AG09309 (cell line): ENCODE measurements around the gene FAM168A.
"Not testable (repeated sequence)": the region's sequence is repeated elsewhere in the genome, so short reads cannot be mapped to it uniquely, and the experiment has no call there.

Experiments used
- DNase-seq: peaks from one replicate; pipeline ENCODE4 v3.0.0-alpha.2; 2010; ENCODE audit warnings: low read depth
- H3K4me3 ChIP-seq: 2 replicates; pipeline ENCODE4 v1.5.1; 2011; ENCODE audit warnings: mild to moderate bottlenecking, low read depth, low read length, moderate library complexity; ENCODE audit not compliant: control insufficient read depth
- TF ChIP-seq, protein P1 (sequence below): IDR thresholded peaks from 2 replicates; pipeline ENCODE4 v1.5.1; 2011; ENCODE audit warnings: mild to moderate bottlenecking, low read depth, low read length, inconsistent platforms; ENCODE audit not compliant: insufficient read depth, control insufficient read depth; ENCODE audit errors: missing control alignments

Gene FAM168A

DNA sequence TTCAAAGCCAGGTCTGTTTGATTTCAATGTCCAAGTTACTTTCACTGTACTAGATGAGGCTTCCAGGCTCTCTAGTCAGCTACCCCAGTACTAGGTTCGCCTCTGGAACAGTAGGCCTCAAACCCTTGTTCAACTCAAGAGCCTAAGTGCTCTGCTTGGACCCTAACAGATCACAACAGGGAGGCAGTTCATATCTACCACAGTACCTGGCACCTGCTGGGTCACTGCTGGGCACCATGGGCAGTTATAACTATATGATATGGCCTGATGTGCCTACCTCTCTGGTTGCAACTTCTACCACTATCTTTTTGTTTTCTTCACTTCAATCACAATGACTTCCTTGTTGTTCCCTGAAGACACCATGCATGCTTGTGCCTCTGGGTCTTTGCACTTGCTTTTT lies 124.7 kb downstream of the FAM168A start:
- no peak for DNase-seq
- H3K4me3 ChIP-seq, result no peak overlapping the region
- TF ChIP-seq, protein P1, sequence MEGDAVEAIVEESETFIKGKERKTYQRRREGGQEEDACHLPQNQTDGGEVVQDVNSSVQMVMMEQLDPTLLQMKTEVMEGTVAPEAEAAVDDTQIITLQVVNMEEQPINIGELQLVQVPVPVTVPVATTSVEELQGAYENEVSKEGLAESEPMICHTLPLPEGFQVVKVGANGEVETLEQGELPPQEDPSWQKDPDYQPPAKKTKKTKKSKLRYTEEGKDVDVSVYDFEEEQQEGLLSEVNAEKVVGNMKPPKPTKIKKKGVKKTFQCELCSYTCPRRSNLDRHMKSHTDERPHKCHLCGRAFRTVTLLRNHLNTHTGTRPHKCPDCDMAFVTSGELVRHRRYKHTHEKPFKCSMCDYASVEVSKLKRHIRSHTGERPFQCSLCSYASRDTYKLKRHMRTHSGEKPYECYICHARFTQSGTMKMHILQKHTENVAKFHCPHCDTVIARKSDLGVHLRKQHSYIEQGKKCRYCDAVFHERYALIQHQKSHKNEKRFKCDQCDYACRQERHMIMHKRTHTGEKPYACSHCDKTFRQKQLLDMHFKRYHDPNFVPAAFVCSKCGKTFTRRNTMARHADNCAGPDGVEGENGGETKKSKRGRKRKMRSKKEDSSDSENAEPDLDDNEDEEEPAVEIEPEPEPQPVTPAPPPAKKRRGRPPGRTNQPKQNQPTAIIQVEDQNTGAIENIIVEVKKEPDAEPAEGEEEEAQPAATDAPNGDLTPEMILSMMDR, result no peak

DNA sequence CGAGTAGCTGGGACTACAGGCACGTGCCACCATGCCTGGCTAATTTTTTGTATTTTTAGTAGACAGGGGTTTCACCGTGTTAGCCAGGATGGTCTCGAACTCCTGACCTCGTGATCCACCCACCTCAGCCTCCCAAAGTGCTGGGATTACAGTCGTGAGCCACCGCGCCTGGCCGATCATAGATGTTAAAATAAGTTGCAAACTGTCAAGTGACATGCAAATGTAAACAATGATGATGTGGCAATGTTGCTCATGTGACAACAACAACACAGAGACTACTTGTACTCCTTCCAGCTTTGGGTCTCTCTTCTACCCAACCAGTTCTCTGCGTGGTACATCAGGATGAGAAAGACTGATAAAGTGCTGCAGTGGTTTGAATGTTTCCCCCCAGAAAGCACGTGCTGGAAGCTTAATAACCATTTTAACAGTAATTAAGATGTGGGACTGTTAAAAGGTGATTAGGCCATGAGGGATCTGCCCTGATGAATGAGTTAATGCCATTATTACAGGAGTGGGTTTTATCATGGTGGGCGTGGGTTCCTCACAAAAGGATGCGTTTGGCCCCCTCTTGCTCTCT lies 127.8 kb downstream of the FAM168A start:
- not testable (repeated sequence) for H3K4me3 ChIP-seq, DNase-seq

DNA sequence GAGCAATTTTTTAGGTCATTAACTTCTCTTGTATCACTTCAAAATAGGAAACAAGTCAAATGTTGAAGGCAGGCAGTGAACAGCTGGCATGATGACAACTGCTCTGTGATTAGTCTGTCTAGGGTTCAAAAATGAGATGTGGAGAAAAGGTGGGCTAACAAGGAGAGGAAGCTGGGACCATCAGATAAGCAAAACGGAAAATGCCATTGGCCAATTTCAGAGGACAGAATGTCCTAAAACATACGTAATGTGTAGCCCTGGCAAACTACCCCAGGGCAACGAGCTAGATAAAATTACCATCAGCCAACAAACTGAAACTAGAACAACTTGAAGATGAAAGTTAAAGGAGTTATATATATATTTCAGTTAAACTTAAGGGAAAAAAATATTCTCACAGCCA lies 128.5 kb downstream of the FAM168A start:
- no peak for DNase-seq

DNA sequence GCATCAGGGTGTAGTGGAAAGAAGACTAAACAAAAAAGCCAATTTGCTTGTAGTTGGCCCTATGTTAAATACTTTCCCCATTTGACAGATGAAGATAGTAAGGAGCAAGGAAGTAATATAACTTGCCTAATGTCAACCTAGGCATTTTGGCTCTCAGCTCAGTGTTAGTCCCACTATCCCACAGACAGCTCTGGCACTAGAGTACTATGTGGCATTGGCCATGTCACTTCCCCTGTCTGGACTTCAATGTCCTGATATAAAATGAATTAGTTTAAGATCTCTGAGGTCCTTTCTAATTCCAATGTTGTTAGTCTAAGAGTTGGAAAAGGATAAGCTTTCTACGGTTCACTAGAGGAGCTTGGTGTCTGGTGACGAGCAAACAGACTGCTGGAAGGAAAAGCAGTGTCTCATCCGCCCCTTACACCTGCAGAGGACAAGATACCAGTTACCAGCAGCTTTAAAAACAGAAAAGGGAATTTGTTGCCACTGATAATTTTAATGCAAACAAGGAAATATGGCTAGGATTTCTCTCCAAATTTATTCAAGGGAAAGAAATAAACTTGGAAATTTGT lies 129.2 kb downstream of the FAM168A start:
- TF ChIP-seq, protein P1, result no peak
- DNase-seq, result no peak
- H3K4me3 ChIP-seq, result no peak overlapping the region

More for the DNA sequence above, 128.5 kb downstream of the FAM168A start:
- H3K4me3 ChIP-seq, result no peak overlapping the region
- TF ChIP-seq, protein P1, result no peak

DNA sequence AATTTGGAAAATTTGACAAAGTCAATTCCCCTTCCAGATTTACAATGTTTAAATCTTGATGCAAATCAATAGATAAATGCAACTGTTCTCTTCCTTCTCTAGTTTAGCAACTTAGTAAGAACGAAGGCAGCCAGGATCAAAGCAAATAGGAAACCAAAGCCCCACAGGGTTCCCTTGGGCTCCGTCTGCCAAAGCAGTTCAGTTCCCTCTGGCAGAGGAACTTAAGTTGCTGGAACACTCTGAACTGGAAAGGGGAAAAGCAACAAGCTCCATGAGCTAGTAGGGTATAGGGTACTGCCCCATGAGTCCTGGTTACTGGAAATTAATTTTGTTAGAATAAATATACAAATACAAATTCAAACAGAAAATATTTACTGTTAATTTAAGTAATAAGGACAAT lies 130.4 kb downstream of the FAM168A start:
- no peak for DNase-seq
- TF ChIP-seq, protein P1, result no peak
- H3K4me3 ChIP-seq, result no peak overlapping the region

DNA sequence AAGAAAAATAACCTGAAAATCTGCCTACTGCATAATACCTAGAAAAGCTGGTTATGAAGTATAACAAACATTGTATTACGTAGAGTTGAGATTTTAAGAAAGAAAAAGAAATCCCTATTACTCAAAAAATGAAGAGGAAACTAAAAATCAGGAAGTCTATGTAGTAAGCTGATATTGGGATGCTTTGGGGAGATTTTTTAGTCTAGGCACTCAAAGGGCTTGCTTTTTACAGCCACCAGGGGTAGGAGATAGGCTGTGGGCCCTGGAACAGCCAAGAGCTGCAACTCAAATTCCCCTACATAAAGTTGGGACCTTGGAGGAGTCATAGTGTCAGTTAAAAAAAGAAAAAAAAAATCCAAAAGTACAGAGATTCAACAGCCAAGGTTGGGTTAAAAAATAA lies 131.3 kb downstream of the FAM168A start:
- DNase-seq, result no peak
- TF ChIP-seq, protein P1, result no peak
- no peak overlapping the region for H3K4me3 ChIP-seq

DNA sequence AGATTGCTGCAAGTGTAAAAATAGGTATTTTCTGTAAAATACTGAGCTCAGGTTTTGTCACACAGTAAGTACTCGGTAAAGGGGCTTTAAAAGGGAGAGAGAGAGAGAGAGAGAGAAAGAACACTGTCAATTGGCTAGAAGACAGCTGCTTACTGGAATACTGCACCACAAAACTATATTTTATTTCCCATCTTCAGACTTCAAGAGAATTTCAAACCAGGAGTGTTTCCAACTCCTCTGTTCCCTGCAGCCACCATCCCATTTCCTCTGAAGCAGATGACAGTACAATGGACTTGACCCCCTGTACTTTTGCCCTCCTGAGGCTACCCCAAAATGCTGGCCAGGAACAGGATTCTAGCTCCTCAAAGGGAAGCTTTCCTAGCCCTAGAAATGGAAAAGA lies 132.0 kb downstream of the FAM168A start:
- H3K4me3 ChIP-seq, result no peak overlapping the region
- TF ChIP-seq, protein P1, result no peak
- DNase-seq, result no peak
